SU-DHL-6 (cell line): ENCODE results near the gene PTGIR.

ENCODE experiments used
- H2AFZ ChIP-seq: fragments of 200-600 bp; sonication (generic); 2 replicates; pipeline ENCODE4 v1.6.1; 2014; ENCODE audit warnings: low read depth, mild to moderate bottlenecking, moderate library complexity, mixed read lengths, antibody characterized with exemption, low read length; ENCODE audit not compliant: severe bottlenecking
- H3F3A ChIP-seq: fragments of 200-600 bp; shearing (Covaris generic); 2 replicates; pipeline ENCODE4 v1.6.0; 2016; ENCODE audit warnings: antibody characterized with exemption, mild to moderate bottlenecking; ENCODE audit not compliant: insufficient read depth
- H3K27ac ChIP-seq: fragments of 200-600 bp; sonication (generic); 2 replicates; pipeline ENCODE4 v1.5.1; 2016; ENCODE audit warnings: low read depth, mild to moderate bottlenecking, low read length, moderate library complexity, mixed read lengths
- H3K27me3 ChIP-seq: fragments of 200-600 bp; sonication (generic), shearing (Covaris generic); 2 replicates; pipeline ENCODE4 v1.6.0; 2014; ENCODE audit warnings: mild to moderate bottlenecking, low read length
- H3K36me3 ChIP-seq: fragments of 200-600 bp; sonication (generic); 2 replicates; pipeline ENCODE4 v1.6.1; 2014; ENCODE audit warnings: mild to moderate bottlenecking, low read length, mixed read lengths
- H3K4me2 ChIP-seq: fragments of 300-600, 200-600 bp; shearing (Covaris generic), sonication (generic); 2 replicates; pipeline ENCODE4 v1.6.0; 2014; ENCODE audit warnings: low read length, low read depth, mild to moderate bottlenecking; ENCODE audit not compliant: poor library complexity, severe bottlenecking
- H3K4me3 ChIP-seq: fragments of 200-600 bp; sonication (generic); 2 replicates; pipeline ENCODE4 v1.5.1; 2014; ENCODE audit warnings: antibody characterized with exemption, low read length, mild to moderate bottlenecking, mixed read lengths; ENCODE audit not compliant: insufficient read depth, poor library complexity, severe bottlenecking
- H3K79me2 ChIP-seq: fragments of 200-600 bp; sonication (generic); 2 replicates; pipeline ENCODE4 v1.6.1; 2014; ENCODE audit warnings: mild to moderate bottlenecking, low read length, moderate library complexity; ENCODE audit not compliant: insufficient read depth
- H3K9ac ChIP-seq: fragments of 200-600 bp; sonication (generic); 2 replicates; pipeline ENCODE4 v1.7.0; 2014; ENCODE audit warnings: mild to moderate bottlenecking, low read length
- H3K9me2 ChIP-seq: fragments of 200-600 bp; sonication (generic); replicated peaks from 2 replicates; pipeline ENCODE4 v1.6.1; 2014; ENCODE audit warnings: low read length; ENCODE audit not compliant: insufficient read depth
- H3K9me3 ChIP-seq: fragments of 200-600 bp; sonication (generic); 2 replicates; pipeline ENCODE4 v1.6.1; 2014; ENCODE audit warnings: low read length, mixed read lengths; ENCODE audit not compliant: insufficient read depth
- H4K20me1 ChIP-seq: fragments of 200-600 bp; sonication (generic); 2 replicates; pipeline ENCODE4 v1.6.1; 2014; ENCODE audit warnings: low read depth, mild to moderate bottlenecking, antibody characterized with exemption, low read length, moderate library complexity, mixed read lengths
- CTCF ChIP-seq: fragments of 200-600 bp; sonication (generic); IDR thresholded peaks from one replicate; pipeline ENCODE4 v1.5.1; 2017; ENCODE audit warnings: antibody characterized with exemption, mild to moderate bottlenecking, low read length, moderate library complexity; ENCODE audit not compliant: insufficient read depth, poor library complexity, severe bottlenecking
- EZH2phosphoT487 ChIP-seq: fragments of 200-600 bp; sonication (generic), shearing (Covaris generic); conservative IDR thresholded peaks from 2 replicates; pipeline ENCODE4 v1.6.1; 2018; ENCODE audit warnings: mild to moderate bottlenecking, antibody characterized with exemption, low read length, moderate library complexity, mixed read lengths

Gene PTGIR

GRCh38 chr19:46624958-46625661, at the start of gene PTGIR:
PTGIR (minus strand) TSS chr19:46625089; CDS start chr19:46624225, 864 bp downstream.
- Histone ChIP-seq H3K9me2 (no peaks in the 10 kb centered on the region), H4K20me1 (no peaks in the 10 kb centered on the region), H3K27ac (no peak within 1 kb of the TSS), H3K9ac (no peak within 1 kb of the TSS), H3K27me3 (no peaks in the 10 kb centered on the region), H3K36me3 (no peaks in the 10 kb centered on the region), H3K4me2 (no peak within 1 kb of the TSS), H3K79me2 (no peaks in the 10 kb centered on the region), H3F3A (no peaks in the 10 kb centered on the region), H3K9me3 (no peaks in the 10 kb centered on the region), H3K4me3 (no peak within 1 kb of the TSS), H2AFZ (no peak within 1 kb of the TSS)
- TF ChIP-seq CTCF (no peak), EZH2phosphoT487 (no peak)

GRCh38 chr19:46670813-46671212, 45.9 kb upstream of the PTGIR start:
- Histone ChIP-seq H3K9me3 (no peaks in the 10 kb centered on the region), H2AFZ (no peak overlapping the region), H4K20me1 (no peaks in the 10 kb centered on the region), H3K4me2 (no peak overlapping the region), H3F3A (no peaks in the 10 kb centered on the region), H3K27ac (no peak overlapping the region), H3K27me3 (no peaks in the 10 kb centered on the region), H3K9me2 (no peaks in the 10 kb centered on the region), H3K79me2 (no peaks in the 10 kb centered on the region), H3K4me3 (no peak overlapping the region), H3K9ac (no peak overlapping the region), H3K36me3 (no peaks in the 10 kb centered on the region)
- TF ChIP-seq CTCF (no peak), EZH2phosphoT487 (no peak)

GRCh38 chr19:46668662-46669061, 43.8 kb upstream of the PTGIR start:
- H3F3A ChIP-seq, result no peaks in the 10 kb centered on the region
- H3K79me2 ChIP-seq, result no peaks in the 10 kb centered on the region
- H3K36me3 ChIP-seq, result no peaks in the 10 kb centered on the region
- TF ChIP-seq CTCF, result no peak
- TF ChIP-seq EZH2phosphoT487, result no peak
- no peaks in the 10 kb centered on the region for H3K27me3 ChIP-seq
- no peak overlapping the region for H3K4me2 ChIP-seq
- no peak overlapping the region for H3K4me3 ChIP-seq
- no peaks in the 10 kb centered on the region for H4K20me1 ChIP-seq
- H2AFZ ChIP-seq, result no peak overlapping the region
- no peak overlapping the region for H3K27ac ChIP-seq
- no peaks in the 10 kb centered on the region for H3K9me2 ChIP-seq
- no peaks in the 10 kb centered on the region for H3K9me3 ChIP-seq
- no peak overlapping the region for H3K9ac ChIP-seq
